ENCODE measurements around the gene BANK1.

DNA sequence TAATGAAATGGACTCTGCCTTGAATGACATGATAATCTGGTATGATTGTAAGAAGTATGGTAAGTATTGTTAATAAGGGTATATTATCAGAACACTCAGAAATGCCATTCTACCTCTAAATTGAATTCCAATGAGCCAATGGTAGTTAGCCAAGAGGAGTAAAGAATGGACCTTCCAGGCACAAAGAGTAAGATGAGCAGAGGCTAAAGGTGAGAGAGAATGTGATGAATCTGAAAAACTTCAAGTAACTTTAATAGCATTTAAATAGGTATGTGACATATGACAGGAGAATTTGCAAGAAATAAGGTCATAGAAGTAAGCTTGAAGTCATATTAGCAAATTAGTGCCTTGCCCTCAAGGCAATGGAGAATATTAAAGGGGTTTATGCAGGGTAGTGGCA lies 152.4 kb downstream of the BANK1 start:
- TF ChIP-seq TCF4 (CRISPR knock-in tag; IDR thresholded peaks at IDR 0.05; ENCODE audit: borderline replicate concordance) (no peak), ZNF70 (CRISPR knock-in tag; IDR thresholded peaks at IDR 0.05) (no peak), SNAI2 (CRISPR knock-in tag; IDR thresholded peaks at IDR 0.05) (no peak), ZC3H10 (CRISPR knock-in tag; IDR thresholded peaks at IDR 0.05) (no peak), ZFP3 (CRISPR knock-in tag; IDR thresholded peaks at IDR 0.05) (no peak), ARNTL (CRISPR knock-in tag; IDR thresholded peaks at IDR 0.05; ENCODE audit: borderline replicate concordance, low read depth) (no peak), RARB (CRISPR knock-in tag; IDR thresholded peaks at IDR 0.05) (no peak), ZFP30 (CRISPR knock-in tag; IDR thresholded peaks at IDR 0.05) (no peak)
- TF ChIP-seq, protein P1, sequence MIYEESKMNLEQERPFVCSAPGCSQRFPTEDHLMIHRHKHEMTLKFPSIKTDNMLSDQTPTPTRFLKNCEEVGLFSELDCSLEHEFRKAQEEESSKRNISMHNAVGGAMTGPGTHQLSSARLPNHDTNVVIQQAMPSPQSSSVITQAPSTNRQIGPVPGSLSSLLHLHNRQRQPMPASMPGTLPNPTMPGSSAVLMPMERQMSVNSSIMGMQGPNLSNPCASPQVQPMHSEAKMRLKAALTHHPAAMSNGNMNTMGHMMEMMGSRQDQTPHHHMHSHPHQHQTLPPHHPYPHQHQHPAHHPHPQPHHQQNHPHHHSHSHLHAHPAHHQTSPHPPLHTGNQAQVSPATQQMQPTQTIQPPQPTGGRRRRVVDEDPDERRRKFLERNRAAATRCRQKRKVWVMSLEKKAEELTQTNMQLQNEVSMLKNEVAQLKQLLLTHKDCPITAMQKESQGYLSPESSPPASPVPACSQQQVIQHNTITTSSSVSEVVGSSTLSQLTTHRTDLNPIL (CRISPR knock-in tag; IDR thresholded peaks at IDR 0.05; ENCODE audit: low read depth): no peak
- TF ChIP-seq, protein P2, sequence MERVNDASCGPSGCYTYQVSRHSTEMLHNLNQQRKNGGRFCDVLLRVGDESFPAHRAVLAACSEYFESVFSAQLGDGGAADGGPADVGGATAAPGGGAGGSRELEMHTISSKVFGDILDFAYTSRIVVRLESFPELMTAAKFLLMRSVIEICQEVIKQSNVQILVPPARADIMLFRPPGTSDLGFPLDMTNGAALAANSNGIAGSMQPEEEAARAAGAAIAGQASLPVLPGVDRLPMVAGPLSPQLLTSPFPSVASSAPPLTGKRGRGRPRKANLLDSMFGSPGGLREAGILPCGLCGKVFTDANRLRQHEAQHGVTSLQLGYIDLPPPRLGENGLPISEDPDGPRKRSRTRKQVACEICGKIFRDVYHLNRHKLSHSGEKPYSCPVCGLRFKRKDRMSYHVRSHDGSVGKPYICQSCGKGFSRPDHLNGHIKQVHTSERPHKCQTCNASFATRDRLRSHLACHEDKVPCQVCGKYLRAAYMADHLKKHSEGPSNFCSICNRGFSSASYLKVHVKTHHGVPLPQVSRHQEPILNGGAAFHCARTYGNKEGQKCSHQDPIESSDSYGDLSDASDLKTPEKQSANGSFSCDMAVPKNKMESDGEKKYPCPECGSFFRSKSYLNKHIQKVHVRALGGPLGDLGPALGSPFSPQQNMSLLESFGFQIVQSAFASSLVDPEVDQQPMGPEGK (CRISPR knock-in tag; IDR thresholded peaks at IDR 0.05; ENCODE audit: borderline replicate concordance): no peak
